Upper lobe of left lung (tissue), 4 donors: ENCODE measurements around the gene CMIP.

Experiments used
- CTCF ChIP-seq, 6 experiments: fragments of 450-650 bp in 4 of 6; fragments of 200-600 bp in 2 of 6; sonication (generic) in 2 of 6; IDR thresholded peaks; one replicate each; pipeline ENCODE4 v1.5.1; 2016 to 2019; ENCODE audit warnings: antibody characterized with exemption in 6 of 6
- EP300 ChIP-seq, 4 donors: sonication (generic); formaldehyde crosslinking; IDR thresholded peaks; one replicate each; pipeline ENCODE4 v1.5.1; 2017; ENCODE audit warnings: antibody characterized with exemption in 4 of 4, control low read depth in 2 of 4
- POLR2A ChIP-seq, 4 donors: fragments of 450-650 bp; IDR thresholded peaks; one replicate each; pipeline ENCODE4 v1.5.1; 2016 to 2017; ENCODE audit warnings: antibody characterized with exemption in 4 of 4, mild to moderate bottlenecking in 2 of 4
- POLR2AphosphoS5 ChIP-seq, 2 donors: sonication (generic); formaldehyde crosslinking; IDR thresholded peaks; one replicate each; pipeline ENCODE4 v1.5.1; 2017; ENCODE audit warnings: antibody characterized with exemption in 2 of 2

GRCh38 chr16:81528256-81528655 lies 83.6 kb downstream of the CMIP start:
- TF ChIP-seq CTCF (IDR thresholded peaks at IDR 0.05) (no peak), POLR2A (IDR thresholded peaks at IDR 0.05) (no peak), POLR2AphosphoS5 (IDR thresholded peaks at IDR 0.05) (no peak), EP300 (IDR thresholded peaks at IDR 0.05) (no peak)
